Measurements from ENCODE around the gene HIPK1. TPM values are rescaled to one million over a fixed set of nuclear protein-coding genes. Genes with fewer than 3 reads are reported as not detected.
"Not testable (repeated sequence)": the region's sequence is repeated elsewhere in the genome, so short reads cannot be mapped to it uniquely, and the experiment has no call there.

Gene HIPK1
- total and polyA plus RNA-seq, 2 of the 13 experiments (the other 11 are each of a cell fraction or from before 2014, with no cell fraction given) = 20.8 to 33.4 TPM

GRCh38 chr1:113948151-113948550, 19.0 kb downstream of the HIPK1 start (continued):
- TF ChIP-seq LCORL (IDR thresholded peaks at IDR 0.05) = not testable (repeated sequence)
- TF ChIP-seq LCORL (CRISPR knock-in tag; IDR thresholded peaks at IDR 0.05) = peak; percentile 92
- peak; percentile 62; the same call in 1 of the 2 replicates for TF ChIP-seq ZNF292 (CRISPR knock-in tag; IDR thresholded peaks at IDR 0.05; ENCODE audit: borderline replicate concordance, low read depth)
- peak; percentile 40; the same call in 1 of the 2 replicates for TF ChIP-seq CBX5 (CRISPR knock-in tag; IDR thresholded peaks at IDR 0.05; ENCODE audit: borderline replicate concordance)
- TF ChIP-seq ZNF644 (CRISPR knock-in tag; IDR thresholded peaks at IDR 0.05; ENCODE audit: low read depth) = peak; percentile 50; the same call in 1 of the 2 replicates
- peak; percentile 86 to 93 for TF ChIP-seq NR2F1 (CRISPR knock-in tag; IDR thresholded peaks at IDR 0.05)
- peak; percentile 75 for TF ChIP-seq NCOA2 (CRISPR knock-in tag; IDR thresholded peaks at IDR 0.05)
- peak; percentile 32; the same call in 1 of the 2 replicates for TF ChIP-seq YEATS4 (CRISPR knock-in tag; IDR thresholded peaks at IDR 0.05; ENCODE audit: borderline replicate concordance)
- TF ChIP-seq ZNF441 (CRISPR knock-in tag; IDR thresholded peaks at IDR 0.05; ENCODE audit: borderline replicate concordance) = peak; percentile 44; the same call in 1 of the 2 replicates
- peak; percentile 35; the same call in 1 of the 2 replicates for TF ChIP-seq ZGPAT (CRISPR knock-in tag; IDR thresholded peaks at IDR 0.05)
- TF ChIP-seq NR2C2 (CRISPR knock-in tag; IDR thresholded peaks at IDR 0.05; ENCODE audit: borderline replicate concordance) = peak; percentile 78

- CTCF ChIA-PET (ENCODE audit: low intra/inter-chr PET ratio, low total read pairs) = no interaction called here
- in situ Hi-C loops (cut with HindIII; ENCODE audit: extremely low pct_ligation_motif_present, low pct_unique_long_range_greater_than_20kb) = no loop called here
- peak; percentile 42; the same call in 1 of the 2 replicates for TF ChIP-seq ZBTB38 (CRISPR knock-in tag; IDR thresholded peaks at IDR 0.05)
- TF ChIP-seq LCORL (IDR thresholded peaks at IDR 0.05) = peak; percentile 78
- no peak for TF ChIP-seq LCORL (CRISPR knock-in tag; IDR thresholded peaks at IDR 0.05)
- no peak for TF ChIP-seq ZNF280D (CRISPR knock-in tag; IDR thresholded peaks at IDR 0.05)
- TF ChIP-seq CTCF (CRISPR knock-in tag; IDR thresholded peaks at IDR 0.05) = peak; percentile 7; the same call in 1 of the 2 replicates
- 0 out of 2 replicates have a peak, but pooled peaks have one; percentile 24 for TF ChIP-seq RXRA (CRISPR knock-in tag; IDR thresholded peaks at IDR 0.05)
- peak; percentile 30; the same call in 1 of the 2 replicates for TF ChIP-seq SMC3 (IDR thresholded peaks at IDR 0.05; ENCODE audit: low read length)
- no peak for TF ChIP-seq TBX3 (IDR thresholded peaks at IDR 0.05; ENCODE audit: borderline replicate concordance)
- no peak for TF ChIP-seq IRF2 (CRISPR knock-in tag; IDR thresholded peaks at IDR 0.05)
Measured at GRCh38 chr1:113949007-113949406, 19.9 kb downstream of the HIPK1 start.

More at GRCh38 chr1:113949007-113949406, 19.9 kb downstream of the HIPK1 start:
- BruUV-seq (replicated peaks) = no TSS peak
- Histone ChIP-seq H3K4me2 (ENCODE audit: low read depth, low read length) (no peak overlapping the region), H3K36me3 (replicated peaks in 1 of 2; ENCODE audit: control insufficient read depth in 1 of 2, insufficient read depth in 2 of 2, low read length in 2 of 2) (peaks cover 2 to 7% of the 10 kb centered on the region in 2 experiments; a peak in 2 of 5 replicates), H2AFZ (ENCODE audit: low read length) (no peak overlapping the region), H3K9me3 (ENCODE audit: low read length) (no peaks in the 10 kb centered on the region), H3K27ac (ENCODE audit: extremely low read length, insufficient read depth, low read length) (peak overlapping the region; percentile 62), H3K4me3 (replicated peaks in 1 of 3; ENCODE audit: insufficient read depth in 1 of 3, low read depth in 2 of 3, low read length in 3 of 3) (no peak overlapping the region), H3K9ac (ENCODE audit: insufficient read depth, low read depth, low read length) (no peak overlapping the region), H4K20me1 (ENCODE audit: insufficient read depth, low read length) (peaks cover 8% of the 10 kb centered on the region; the same call in 1 of the 2 replicates), H3K27me3 (ENCODE audit: control insufficient read depth in 1 of 2, insufficient read depth in 2 of 2, low read length in 2 of 2) (no peaks in the 10 kb centered on the region), H3K4me1 (ENCODE audit: insufficient read depth, low read length) (peaks cover 58% of the 10 kb centered on the region), H3K79me2 (ENCODE audit: insufficient read depth, low read length) (peaks cover 61% of the 10 kb centered on the region)
- DNase-seq (ENCODE audit: low spot score) (no peak), ATAC-seq (no peak; the same call in 2 of the 3 replicates), FAIRE-seq (no peak)
- 91% methylated on average over 5 of the region's 5 CpGs for WGBS (ENCODE audit: low lambda C conversion rate)
- intact Hi-C loops (cut with micrococcal nuclease; ENCODE audit: unreplicated experiment) = loop anchor here (1.0 to 5.0 kb wide), 3 partner anchors 18 to 112 kb away; partner anchors contain the start of gene DCLRE1B
- POLR2A ChIA-PET = interaction anchor here (4.9 kb wide), 1 partner anchor 19 kb away, joined by 37 read pairs; the partner anchor contains the start of gene HIPK1
